A673 (cell line): Measurements from ENCODE around the gene TBR1.

Experiments used
- EZH2 ChIP-seq: fragments of 200-600 bp; sonication (generic); IDR thresholded peaks from 2 replicates; pipeline ENCODE4 v1.6.1; 2017; ENCODE audit warnings: borderline replicate concordance, low read depth, mild to moderate bottlenecking, mixed read lengths, antibody characterized with exemption, low read length; ENCODE audit not compliant: poor library complexity, severe bottlenecking
- TF ChIP-seq, protein P1 (sequence below): fragments of 300-800, 200-600 bp; sonication (generic); conservative IDR thresholded peaks from 2 replicates; pipeline ENCODE4 v1.5.1; 2017; ENCODE audit warnings: low read depth, mild to moderate bottlenecking, antibody characterized with exemption, low read length, moderate library complexity, mixed read lengths

DNA sequence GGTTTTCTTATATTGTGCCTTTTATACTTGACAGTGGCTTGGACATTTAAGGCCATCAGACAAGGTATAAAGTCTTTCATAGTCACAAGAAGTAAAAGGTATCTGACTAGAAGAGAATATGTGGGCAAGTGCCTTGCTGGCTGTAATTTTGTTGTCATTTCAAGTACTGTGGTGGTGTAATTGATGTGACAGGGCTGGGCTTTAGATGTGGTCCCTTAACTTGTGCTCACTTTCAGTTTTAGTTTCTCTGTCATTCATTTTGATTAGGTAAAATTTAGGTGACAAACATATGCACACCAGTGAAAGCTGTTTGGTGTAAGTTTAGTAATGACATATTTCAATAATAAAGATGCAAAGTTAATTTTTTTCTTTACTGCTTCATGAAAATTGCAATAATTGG is 31.2 kb upstream of the TBR1 start:
- TF ChIP-seq, protein P1, sequence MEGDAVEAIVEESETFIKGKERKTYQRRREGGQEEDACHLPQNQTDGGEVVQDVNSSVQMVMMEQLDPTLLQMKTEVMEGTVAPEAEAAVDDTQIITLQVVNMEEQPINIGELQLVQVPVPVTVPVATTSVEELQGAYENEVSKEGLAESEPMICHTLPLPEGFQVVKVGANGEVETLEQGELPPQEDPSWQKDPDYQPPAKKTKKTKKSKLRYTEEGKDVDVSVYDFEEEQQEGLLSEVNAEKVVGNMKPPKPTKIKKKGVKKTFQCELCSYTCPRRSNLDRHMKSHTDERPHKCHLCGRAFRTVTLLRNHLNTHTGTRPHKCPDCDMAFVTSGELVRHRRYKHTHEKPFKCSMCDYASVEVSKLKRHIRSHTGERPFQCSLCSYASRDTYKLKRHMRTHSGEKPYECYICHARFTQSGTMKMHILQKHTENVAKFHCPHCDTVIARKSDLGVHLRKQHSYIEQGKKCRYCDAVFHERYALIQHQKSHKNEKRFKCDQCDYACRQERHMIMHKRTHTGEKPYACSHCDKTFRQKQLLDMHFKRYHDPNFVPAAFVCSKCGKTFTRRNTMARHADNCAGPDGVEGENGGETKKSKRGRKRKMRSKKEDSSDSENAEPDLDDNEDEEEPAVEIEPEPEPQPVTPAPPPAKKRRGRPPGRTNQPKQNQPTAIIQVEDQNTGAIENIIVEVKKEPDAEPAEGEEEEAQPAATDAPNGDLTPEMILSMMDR = no peak
- no peak for TF ChIP-seq EZH2
